MM.1S (cell line): ENCODE measurements around the gene ZNF841.
"Not testable (repeated sequence)": the region's sequence is repeated elsewhere in the genome, so short reads cannot be mapped to it uniquely, and the experiment has no call there.

ENCODE experiments used
- EZH2 ChIP-seq: fragments of 300-600 bp; sonication (generic); optimal IDR thresholded peaks from 2 replicates; pipeline ENCODE3; 2017; ENCODE audit warnings: low read depth, mild to moderate bottlenecking, antibody characterized with exemption, low read length, mixed read lengths
- TF ChIP-seq, protein P1 (sequence below): fragments of 300-600 bp; sonication (generic); IDR thresholded peaks from 2 replicates; pipeline ENCODE4 v1.5.1; 2016; ENCODE audit warnings: antibody characterized with exemption, low read length, mixed read lengths

DNA sequence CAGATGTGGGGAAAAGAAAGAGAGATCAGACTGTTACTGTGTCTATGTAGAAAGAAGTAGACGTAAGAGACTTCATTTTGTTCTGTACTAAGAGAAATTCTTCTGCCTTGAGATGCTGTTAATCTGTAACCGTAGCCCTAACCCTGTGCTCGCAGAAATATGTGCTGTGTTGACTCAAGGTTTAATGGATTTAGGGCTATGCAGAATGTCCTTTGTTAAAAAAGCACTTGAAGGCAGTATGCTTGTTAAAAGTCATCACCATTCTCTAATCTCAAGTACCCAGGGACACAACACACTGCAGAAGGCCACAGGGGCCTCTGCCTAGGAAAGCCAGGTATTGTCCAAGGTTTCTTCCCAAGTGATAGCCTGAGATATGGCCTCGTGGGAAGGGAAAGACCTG, 71.1 kb downstream of the ZNF841 start:
- TF ChIP-seq, protein P1, sequence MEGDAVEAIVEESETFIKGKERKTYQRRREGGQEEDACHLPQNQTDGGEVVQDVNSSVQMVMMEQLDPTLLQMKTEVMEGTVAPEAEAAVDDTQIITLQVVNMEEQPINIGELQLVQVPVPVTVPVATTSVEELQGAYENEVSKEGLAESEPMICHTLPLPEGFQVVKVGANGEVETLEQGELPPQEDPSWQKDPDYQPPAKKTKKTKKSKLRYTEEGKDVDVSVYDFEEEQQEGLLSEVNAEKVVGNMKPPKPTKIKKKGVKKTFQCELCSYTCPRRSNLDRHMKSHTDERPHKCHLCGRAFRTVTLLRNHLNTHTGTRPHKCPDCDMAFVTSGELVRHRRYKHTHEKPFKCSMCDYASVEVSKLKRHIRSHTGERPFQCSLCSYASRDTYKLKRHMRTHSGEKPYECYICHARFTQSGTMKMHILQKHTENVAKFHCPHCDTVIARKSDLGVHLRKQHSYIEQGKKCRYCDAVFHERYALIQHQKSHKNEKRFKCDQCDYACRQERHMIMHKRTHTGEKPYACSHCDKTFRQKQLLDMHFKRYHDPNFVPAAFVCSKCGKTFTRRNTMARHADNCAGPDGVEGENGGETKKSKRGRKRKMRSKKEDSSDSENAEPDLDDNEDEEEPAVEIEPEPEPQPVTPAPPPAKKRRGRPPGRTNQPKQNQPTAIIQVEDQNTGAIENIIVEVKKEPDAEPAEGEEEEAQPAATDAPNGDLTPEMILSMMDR: not testable (repeated sequence)
- not testable (repeated sequence) for TF ChIP-seq EZH2
